ENCODE measurements around the gene CALML4.
"Not testable (repeated sequence)": the region's sequence is repeated elsewhere in the genome, so short reads cannot be mapped to it uniquely, and the experiment has no call there.

Gene CALML4

GRCh38 chr15:68224546-68225250 lies 19.6 kb upstream of the CALML4 start:
- no peak for DNase-seq

GRCh38 chr15:68224108-68224507 lies 19.0 kb upstream of the CALML4 start:
- DNase-seq = no peak

- DNase-seq = no peak
Observed at GRCh38 chr15:68223171-68223570, 18.0 kb upstream of the CALML4 start.

GRCh38 chr15:68222432-68222743 lies 17.3 kb upstream of the CALML4 start:
- not testable (repeated sequence) for DNase-seq

- not testable (repeated sequence) for DNase-seq
Observed at GRCh38 chr15:68221530-68222431, 16.6 kb upstream of the CALML4 start.

- DNase-seq = no peak
Observed at GRCh38 chr15:68220967-68221366, 15.8 kb upstream of the CALML4 start.

GRCh38 chr15:68220489-68220888 lies 15.4 kb upstream of the CALML4 start:
- DNase-seq = no peak

- no peak for DNase-seq
Observed at GRCh38 chr15:68218847-68219798, 14.0 kb upstream of the CALML4 start.

GRCh38 chr15:68218331-68218730 lies 13.2 kb upstream of the CALML4 start:
- no peak for DNase-seq

GRCh38 chr15:68217341-68217740 lies 12.2 kb upstream of the CALML4 start:
- no peak for DNase-seq

GRCh38 chr15:68214838-68215254 lies 9.7 kb upstream of the CALML4 start:
- DNase-seq = no peak

GRCh38 chr15:68213991-68214837 lies 9.1 kb upstream of the CALML4 start:
- no peak for DNase-seq

GRCh38 chr15:68213491-68213845 lies 8.3 kb upstream of the CALML4 start:
- not testable (repeated sequence) for DNase-seq

- no peak for DNase-seq
Observed at GRCh38 chr15:68211656-68212320, 6.7 kb upstream of the CALML4 start.

GRCh38 chr15:68210821-68211655 lies 5.9 kb upstream of the CALML4 start:
- peak; percentile 63 for DNase-seq

- DNase-seq = no peak
Observed at GRCh38 chr15:68210409-68210756, 5.3 kb upstream of the CALML4 start.

- peak; percentile 47 for DNase-seq
Observed at GRCh38 chr15:68209735-68210408, 4.7 kb upstream of the CALML4 start.

- DNase-seq = no peak
Observed at GRCh38 chr15:68209272-68209671, 4.1 kb upstream of the CALML4 start.

- no peak for DNase-seq
Observed at GRCh38 chr15:68208636-68209240, 3.6 kb upstream of the CALML4 start.

GRCh38 chr15:68208136-68208535 lies 3.0 kb upstream of the CALML4 start:
- no peak for DNase-seq
